Measurements from ENCODE around the gene METRN. TPM values are rescaled to one million over a fixed set of nuclear protein-coding genes. Genes with fewer than 3 reads are reported as not detected.
A peak's percentile ranks its signal among the peaks of the same experiment; 100 is the strongest.

METRN gene
- total RNA-seq, 1 donor from 2014 or later, result 116 TPM

DNA sequence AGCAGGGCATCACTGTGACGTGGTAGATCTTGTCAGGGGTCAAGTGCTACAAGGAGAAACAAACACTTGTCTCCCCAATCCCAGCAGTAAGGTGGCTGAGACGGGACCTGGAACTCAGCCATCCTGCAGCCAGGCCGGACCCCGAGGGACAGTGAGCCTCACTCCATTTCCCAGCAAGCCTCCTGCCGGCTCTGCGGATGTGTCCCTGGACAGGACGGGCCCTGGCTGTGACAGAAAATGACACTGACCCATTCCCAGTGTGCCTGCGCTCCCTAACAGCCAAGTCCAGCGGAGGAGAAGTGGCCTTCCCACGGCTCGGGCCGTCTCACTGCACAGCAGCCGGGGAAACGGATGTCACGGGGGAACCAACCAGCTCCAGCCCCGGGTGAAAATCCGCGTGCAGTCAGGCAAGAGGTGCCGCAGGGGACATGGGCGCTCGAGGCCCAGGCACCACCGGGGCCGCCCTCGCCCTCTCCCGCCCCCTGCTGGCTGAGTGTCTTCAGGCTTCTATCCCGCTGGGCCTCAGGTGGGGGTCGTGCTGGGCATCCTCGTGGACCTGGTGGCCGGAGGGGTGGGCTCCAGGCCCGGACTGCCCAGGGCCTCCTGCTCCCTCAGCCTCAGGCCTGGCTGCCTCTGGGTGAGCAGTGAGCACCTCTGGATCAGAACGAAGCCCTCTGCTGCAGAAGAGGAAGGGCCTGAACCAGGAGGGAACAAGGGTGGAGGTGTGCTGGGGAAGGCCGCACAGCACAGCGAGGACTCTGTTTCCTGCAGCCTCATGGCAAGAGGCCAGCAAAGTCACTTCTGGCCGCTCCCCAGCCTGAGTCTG lies 18.7 kb downstream of the METRN start:
- Histone ChIP-seq H3K36me3 (ENCODE audit: control insufficient read depth, insufficient read depth, low read length) (peaks cover 2% of the 10 kb centered on the region), H3K27me3 (ENCODE audit: control insufficient read depth, insufficient read depth, low read length) (no peaks in the 10 kb centered on the region), H3K4me3 (ENCODE audit: low read depth, low read length) (no peak overlapping the region)
- DNase-seq (ENCODE audit: low read depth), result no peak
- TF ChIP-seq, protein P1, sequence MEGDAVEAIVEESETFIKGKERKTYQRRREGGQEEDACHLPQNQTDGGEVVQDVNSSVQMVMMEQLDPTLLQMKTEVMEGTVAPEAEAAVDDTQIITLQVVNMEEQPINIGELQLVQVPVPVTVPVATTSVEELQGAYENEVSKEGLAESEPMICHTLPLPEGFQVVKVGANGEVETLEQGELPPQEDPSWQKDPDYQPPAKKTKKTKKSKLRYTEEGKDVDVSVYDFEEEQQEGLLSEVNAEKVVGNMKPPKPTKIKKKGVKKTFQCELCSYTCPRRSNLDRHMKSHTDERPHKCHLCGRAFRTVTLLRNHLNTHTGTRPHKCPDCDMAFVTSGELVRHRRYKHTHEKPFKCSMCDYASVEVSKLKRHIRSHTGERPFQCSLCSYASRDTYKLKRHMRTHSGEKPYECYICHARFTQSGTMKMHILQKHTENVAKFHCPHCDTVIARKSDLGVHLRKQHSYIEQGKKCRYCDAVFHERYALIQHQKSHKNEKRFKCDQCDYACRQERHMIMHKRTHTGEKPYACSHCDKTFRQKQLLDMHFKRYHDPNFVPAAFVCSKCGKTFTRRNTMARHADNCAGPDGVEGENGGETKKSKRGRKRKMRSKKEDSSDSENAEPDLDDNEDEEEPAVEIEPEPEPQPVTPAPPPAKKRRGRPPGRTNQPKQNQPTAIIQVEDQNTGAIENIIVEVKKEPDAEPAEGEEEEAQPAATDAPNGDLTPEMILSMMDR (IDR thresholded peaks at IDR 0.05; ENCODE audit: insufficient read depth, low read length, poor library complexity, severe bottlenecking), result peak; percentile 60

DNA sequence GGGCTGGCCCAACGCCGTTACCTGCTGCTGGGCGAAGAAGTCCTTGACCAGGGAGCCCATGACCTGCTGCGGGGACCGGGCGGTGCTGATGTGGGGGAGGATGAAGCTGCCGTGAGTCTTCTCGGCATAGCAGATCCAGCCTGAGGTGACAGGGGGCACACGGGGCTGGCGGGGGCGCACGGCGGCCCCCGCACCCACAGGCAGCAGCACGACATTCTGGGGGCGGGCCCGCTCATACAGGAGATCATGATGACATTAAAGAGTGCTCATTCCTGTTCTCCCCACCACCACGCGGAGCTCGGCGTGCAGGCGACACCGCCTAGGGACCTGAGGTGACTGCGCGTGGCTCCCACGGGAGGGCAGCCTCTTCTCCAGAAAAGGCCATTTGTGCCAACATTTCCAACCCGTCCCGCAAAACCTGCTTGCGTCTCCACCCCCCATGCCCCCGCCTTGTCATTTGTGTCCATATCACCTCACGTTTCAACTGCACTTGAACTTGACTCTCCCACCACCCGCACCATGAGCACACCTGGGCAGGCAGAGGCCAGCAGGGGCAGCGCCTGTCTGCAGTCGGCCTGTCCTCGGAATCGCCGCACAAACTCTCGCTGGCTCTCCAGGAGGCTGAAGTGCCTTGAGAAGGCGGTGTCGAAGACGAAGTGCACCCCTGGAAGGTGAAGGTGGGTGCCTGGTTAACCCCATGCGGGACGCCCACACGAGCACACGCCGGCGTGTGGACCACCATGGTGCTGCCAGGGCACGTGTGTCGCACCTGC lies 19.5 kb downstream of the METRN start:
- DNase-seq (ENCODE audit: low read depth), result no peak
- Histone ChIP-seq H3K4me3 (ENCODE audit: low read depth, low read length) (no peak overlapping the region), H3K27me3 (ENCODE audit: control insufficient read depth, insufficient read depth, low read length) (no peaks in the 10 kb centered on the region), H3K36me3 (ENCODE audit: control insufficient read depth, insufficient read depth, low read length) (peaks cover 2% of the 10 kb centered on the region)
- TF ChIP-seq, protein P1 (IDR thresholded peaks at IDR 0.05; ENCODE audit: insufficient read depth, low read length, poor library complexity, severe bottlenecking), result peak; percentile 4

DNA sequence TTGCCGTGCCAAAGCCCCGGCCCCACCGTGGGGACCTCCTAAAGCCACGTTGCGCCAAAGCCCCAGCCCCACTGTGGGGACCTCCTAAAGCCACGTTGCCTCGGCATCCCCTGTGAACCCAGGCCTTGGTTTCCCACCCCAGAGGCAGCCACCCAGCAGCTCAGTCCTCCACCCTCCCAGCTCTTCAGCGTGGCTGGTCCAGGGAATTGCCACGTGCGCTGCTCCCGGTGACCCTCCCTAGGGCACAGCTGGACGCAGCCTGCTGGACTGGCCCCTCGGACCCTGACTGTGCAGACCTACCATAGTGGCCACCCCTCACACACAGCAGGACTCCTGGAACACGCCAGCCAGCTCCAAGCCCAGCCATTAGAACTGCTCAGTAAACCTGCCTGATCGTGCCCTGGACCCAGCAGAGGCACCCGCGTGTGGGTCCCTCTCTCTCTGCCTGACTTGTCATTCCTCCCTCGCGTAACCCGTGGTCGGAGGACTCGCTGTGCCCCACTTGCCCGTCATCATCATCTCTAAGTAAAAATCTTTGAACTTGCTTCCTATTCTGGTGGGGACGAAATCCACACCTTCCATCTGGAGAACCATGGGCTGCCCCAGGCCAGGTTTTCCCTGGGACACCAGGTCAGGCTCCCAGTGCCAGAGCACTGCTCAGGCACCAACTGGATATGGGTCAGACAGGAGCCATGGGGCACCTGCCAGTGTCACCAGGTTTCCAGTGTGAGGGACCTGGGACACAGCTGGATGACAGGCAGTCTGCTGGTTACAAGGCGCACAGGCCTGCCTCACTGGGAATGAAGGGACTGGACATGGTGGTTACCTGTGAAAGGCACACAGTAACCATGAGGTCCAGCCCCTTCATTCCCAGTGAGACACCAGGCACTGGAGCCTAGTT lies 20.3 kb downstream of the METRN start:
- no peak overlapping the region for H3K4me3 ChIP-seq (ENCODE audit: low read depth, low read length)
- TF ChIP-seq, protein P1 (IDR thresholded peaks at IDR 0.05; ENCODE audit: insufficient read depth, low read length, poor library complexity, severe bottlenecking), result no peak
- no peaks in the 10 kb centered on the region for H3K27me3 ChIP-seq (ENCODE audit: control insufficient read depth, insufficient read depth, low read length)
- peaks cover 2% of the 10 kb centered on the region for H3K36me3 ChIP-seq (ENCODE audit: control insufficient read depth, insufficient read depth, low read length)
- DNase-seq (ENCODE audit: low read depth), result no peak

DNA sequence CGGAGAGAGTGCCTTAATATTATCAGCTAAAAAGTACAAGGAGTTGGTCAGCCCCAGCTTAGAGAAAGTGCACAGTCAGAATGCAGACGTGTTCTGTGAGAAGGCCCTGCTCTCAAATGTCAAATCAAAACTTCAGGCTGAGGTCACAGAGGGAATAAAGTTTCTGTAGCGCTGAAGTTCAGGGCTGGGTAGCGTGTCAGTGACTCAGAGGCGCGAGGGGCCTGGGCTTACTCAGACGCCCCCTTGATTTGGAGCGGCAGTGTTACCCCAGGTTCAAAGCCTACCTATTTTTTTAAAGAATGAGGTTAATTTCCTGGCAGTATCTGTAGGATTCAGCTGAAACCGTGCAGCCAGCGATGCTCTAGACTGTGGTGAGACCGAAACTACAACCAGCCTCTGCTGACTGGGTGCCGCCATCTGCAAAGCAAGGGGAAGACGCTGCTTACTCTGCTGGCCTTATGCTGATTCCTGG lies 21.1 kb downstream of the METRN start:
- Histone ChIP-seq H3K27me3 (ENCODE audit: control insufficient read depth, insufficient read depth, low read length) (no peaks in the 10 kb centered on the region), H3K36me3 (ENCODE audit: control insufficient read depth, insufficient read depth, low read length) (peaks cover 2% of the 10 kb centered on the region), H3K4me3 (ENCODE audit: low read depth, low read length) (no peak overlapping the region)
- TF ChIP-seq, protein P1 (IDR thresholded peaks at IDR 0.05; ENCODE audit: insufficient read depth, low read length, poor library complexity, severe bottlenecking), result no peak
- no peak for DNase-seq (ENCODE audit: low read depth)

DNA sequence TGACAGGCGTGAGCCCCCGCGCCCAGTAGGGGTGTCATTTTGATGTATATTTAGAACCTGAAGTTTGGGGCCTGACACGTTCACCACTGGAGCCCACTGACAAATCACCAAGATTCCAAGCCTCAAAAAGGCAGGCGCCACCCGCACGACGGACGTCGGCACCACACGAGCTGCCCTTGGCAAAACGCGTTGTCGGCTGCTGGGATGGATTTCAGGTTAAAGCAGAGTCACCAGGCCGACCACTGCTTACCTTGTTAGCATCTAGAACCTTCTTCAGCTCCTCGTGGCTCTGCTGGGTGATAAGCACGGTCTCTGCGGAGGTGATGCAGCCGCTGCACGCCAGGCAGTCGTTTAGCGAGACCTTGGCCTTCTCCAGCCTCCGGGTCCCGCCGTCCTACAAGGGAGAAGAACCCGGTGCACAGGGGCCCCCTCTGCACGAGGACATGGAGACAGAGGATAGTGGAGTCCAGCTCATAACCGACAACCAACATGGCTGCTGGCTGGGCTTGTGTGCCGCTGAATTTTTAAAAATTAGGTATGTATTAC lies 22.1 kb downstream of the METRN start:
- TF ChIP-seq, protein P1 (IDR thresholded peaks at IDR 0.05; ENCODE audit: insufficient read depth, low read length, poor library complexity, severe bottlenecking), result no peak
- no peak for DNase-seq (ENCODE audit: low read depth)
- H3K27me3 ChIP-seq (ENCODE audit: control insufficient read depth, insufficient read depth, low read length), result no peaks in the 10 kb centered on the region
- H3K4me3 ChIP-seq (ENCODE audit: low read depth, low read length), result no peak overlapping the region
- H3K36me3 ChIP-seq (ENCODE audit: control insufficient read depth, insufficient read depth, low read length), result peaks cover 2% of the 10 kb centered on the region
